Neural progenitor cell (in vitro differentiated cells): ENCODE measurements around the gene CENATAC.

ENCODE experiments used
- CTCF ChIP-seq: fragments of 200-600 bp; sonication (generic); IDR thresholded peaks from 2 replicates; pipeline ENCODE4 v1.5.1; 2017; ENCODE audit warnings: antibody characterized with exemption, mild to moderate bottlenecking
- EZH2phosphoT487 ChIP-seq: fragments of 200-600 bp; sonication (generic); IDR thresholded peaks from 2 replicates; pipeline ENCODE4 v1.6.1; 2017; ENCODE audit warnings: antibody characterized with exemption

GRCh38 chr11:118973985-118974384, 24.0 kb upstream of the CENATAC start:
- no peak for TF ChIP-seq EZH2phosphoT487
- no peak for TF ChIP-seq CTCF
